Subcutaneous adipose tissue (tissue), 4 donors: ENCODE measurements around the gene DAAM2. TPM values are rescaled to one million over a fixed set of nuclear protein-coding genes. Genes with fewer than 3 reads are reported as not detected.

Experiments
- total RNA-seq, 4 donors: library from RNA; depleted of rRNA; stranded (reverse); fragments of >200 nt; gene quantifications; one replicate each; pipeline ENCODE4 v1.1.0, GENCODE V29; 2016
- TF ChIP-seq, protein P1 (sequence below): fragments of 450-650 bp; IDR thresholded peaks from one replicate; pipeline ENCODE4 v1.5.1; 2016; ENCODE audit warnings: low read depth, mild to moderate bottlenecking, control low read depth, antibody characterized with exemption, moderate library complexity

DAAM2 gene
- total RNA-seq, 4 donors from 2014 or later, result 36.7 to 125 (median 53.2) TPM

DNA sequence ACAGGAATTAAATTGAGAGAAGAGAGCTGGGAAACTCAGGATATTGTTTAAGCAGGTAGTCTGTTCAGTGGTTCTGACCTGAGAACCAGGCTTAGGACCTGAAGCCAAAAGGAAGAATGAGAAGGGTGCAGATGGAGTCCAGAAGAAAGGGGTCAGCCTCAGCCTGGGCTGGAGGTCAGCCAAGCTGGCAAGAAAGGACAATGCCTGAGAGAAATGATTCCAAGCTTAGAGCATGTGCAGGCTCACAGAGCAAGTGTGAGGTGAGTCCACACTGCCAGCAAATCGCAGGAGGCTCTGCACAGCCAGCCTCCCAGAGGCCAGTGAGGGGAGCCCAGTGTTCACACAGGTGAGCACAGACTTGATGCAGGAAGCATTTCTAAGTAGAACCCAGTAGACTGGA lies 47.3 kb downstream of the DAAM2 start:
- TF ChIP-seq, protein P1, sequence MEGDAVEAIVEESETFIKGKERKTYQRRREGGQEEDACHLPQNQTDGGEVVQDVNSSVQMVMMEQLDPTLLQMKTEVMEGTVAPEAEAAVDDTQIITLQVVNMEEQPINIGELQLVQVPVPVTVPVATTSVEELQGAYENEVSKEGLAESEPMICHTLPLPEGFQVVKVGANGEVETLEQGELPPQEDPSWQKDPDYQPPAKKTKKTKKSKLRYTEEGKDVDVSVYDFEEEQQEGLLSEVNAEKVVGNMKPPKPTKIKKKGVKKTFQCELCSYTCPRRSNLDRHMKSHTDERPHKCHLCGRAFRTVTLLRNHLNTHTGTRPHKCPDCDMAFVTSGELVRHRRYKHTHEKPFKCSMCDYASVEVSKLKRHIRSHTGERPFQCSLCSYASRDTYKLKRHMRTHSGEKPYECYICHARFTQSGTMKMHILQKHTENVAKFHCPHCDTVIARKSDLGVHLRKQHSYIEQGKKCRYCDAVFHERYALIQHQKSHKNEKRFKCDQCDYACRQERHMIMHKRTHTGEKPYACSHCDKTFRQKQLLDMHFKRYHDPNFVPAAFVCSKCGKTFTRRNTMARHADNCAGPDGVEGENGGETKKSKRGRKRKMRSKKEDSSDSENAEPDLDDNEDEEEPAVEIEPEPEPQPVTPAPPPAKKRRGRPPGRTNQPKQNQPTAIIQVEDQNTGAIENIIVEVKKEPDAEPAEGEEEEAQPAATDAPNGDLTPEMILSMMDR, result no peak

- TF ChIP-seq, protein P1, result no peak
These were observed 48.6 kb downstream of the DAAM2 start for GRCh38 chr6:39840781-39841180.

GRCh38 chr6:39841291-39841690 lies 49.1 kb downstream of the DAAM2 start:
- TF ChIP-seq, protein P1, result no peak

DNA sequence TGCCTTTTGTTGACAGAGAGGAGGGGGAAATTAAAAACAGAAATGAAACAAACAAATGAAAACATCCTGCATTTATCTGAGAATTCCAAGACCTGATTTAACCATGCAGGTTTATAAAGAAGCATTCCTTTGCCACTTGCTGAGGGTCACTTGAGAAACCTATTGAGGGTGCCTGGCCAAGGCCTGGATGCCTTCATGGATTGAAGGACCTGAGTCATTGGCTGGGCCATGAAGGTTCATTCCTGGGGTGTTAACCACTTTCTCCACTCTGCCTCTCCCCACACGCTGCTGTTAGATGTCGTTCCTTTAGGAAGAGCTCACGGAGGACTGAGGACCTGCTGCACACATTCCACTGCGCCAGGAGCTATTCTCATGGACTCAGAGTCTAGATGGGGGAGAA lies 49.7 kb downstream of the DAAM2 start:
- TF ChIP-seq, protein P1, result no peak

DNA sequence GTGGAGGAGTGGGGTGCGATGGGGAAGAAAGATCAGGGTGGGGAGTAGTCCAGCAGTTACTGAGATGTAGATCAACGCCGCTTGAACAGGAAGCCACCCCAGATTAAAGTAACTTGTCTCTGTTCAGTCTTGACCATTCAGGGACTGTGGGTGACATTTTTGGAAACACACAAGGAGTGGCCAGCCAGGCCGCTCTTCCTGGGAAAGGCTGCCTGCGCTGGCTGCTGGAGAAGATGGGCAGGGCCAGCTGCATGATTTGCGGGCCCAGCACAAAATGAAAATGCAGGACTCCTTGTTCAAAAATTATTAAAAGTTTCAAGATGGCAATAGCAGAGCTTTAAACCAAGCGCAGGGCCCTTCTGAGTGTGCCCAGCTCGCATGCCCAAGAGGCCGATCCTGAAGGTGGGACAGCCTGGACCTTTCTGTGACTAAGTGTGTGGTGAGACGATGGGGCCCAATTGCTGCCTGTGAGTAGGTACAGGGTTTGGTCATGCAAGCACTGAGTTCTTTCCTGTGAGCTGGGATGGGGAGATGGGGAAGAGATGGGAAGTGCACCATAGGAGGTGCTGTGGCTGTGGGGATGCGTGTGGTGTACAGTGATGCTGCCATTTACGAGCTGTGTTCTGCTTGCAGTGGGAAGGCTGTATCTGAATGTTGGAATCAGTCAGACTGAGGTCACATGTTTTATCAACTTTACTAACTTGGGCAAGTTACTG lies 51.3 kb downstream of the DAAM2 start:
- TF ChIP-seq, protein P1, result no peak

DNA sequence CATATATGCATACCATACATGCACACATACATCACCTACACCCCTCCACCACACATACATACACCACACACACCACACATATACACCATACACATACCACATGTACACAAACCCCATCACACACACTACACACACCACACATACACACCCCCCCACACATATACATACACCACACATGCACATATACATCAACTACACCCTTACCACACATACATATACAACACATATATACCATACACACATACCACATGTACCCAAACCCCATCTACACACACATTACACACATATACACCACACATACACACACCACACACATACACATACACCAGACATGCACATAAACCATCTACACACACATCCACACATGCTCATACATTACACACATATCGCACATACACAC lies 52.7 kb downstream of the DAAM2 start:
- TF ChIP-seq, protein P1, result no peak

DNA sequence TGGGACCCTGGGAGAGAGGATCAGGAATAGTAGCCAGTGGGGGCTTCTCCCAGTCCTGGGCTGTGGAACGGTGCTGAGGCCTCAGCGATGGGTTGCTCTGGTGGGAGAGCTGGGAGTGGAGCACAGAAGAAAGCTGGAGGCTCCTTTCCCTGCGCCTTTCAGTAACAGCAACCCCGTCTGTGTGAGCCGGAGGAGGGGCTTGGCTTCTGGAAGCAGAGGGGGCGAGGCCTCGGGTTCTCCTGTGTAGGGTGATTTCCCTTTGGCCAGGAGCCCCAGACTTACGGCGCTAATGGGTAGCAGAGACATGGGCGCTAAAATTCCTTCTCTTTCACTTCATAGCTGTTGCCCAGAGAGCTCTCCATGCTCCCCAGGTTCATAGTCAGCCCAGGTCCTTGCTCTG lies 55.0 kb downstream of the DAAM2 start:
- TF ChIP-seq, protein P1, result no peak
